B cell (primary cell): ENCODE results near the gene PRAMEF6.
"Not testable (repeated sequence)": the region's sequence is repeated elsewhere in the genome, so short reads cannot be mapped to it uniquely, and the experiment has no call there.

Experiments used
- CTCF ChIP-seq: fragments of 200-600 bp; IDR thresholded peaks from one replicate; pipeline ENCODE4 v1.8.0; 2022; ENCODE audit warnings: antibody characterized with exemption, mild to moderate bottlenecking
- EZH2 ChIP-seq: IDR thresholded peaks from 2 replicates; pipeline ENCODE4 v1.6.1; 2012; ENCODE audit warnings: borderline replicate concordance, low read depth, mild to moderate bottlenecking, moderate library complexity, low read length; ENCODE audit not compliant: insufficient read depth, poor library complexity, severe bottlenecking

GRCh38 chr1:12899186-12899585, 48.2 kb downstream of the PRAMEF6 start:
- TF ChIP-seq EZH2, CTCF: not testable (repeated sequence)
